HG03460 (cell line): ENCODE data around the gene PCNX1.
"Not testable (repeated sequence)": the region's sequence is repeated elsewhere in the genome, so short reads cannot be mapped to it uniquely, and the experiment has no call there.

Experiments
- ATAC-seq: cut with Tn5 transposase; IDR thresholded peaks from one replicate; pipeline ENCODE4 v1.9.1; 2021; ENCODE audit not compliant: unreplicated experiment

PCNX1 gene

GRCh38 chr14:71006200-71006563, 98.9 kb downstream of the PCNX1 start:
- ATAC-seq = no peak

GRCh38 chr14:71011479-71011878, 104.2 kb downstream of the PCNX1 start:
- no peak for ATAC-seq

- no peak for ATAC-seq
Measured at GRCh38 chr14:71012888-71013287, 105.6 kb downstream of the PCNX1 start.

- ATAC-seq = no peak
Measured at GRCh38 chr14:71013551-71014192, 106.4 kb downstream of the PCNX1 start.

- not testable (repeated sequence) for ATAC-seq
Measured at GRCh38 chr14:71019917-71020316, 112.7 kb downstream of the PCNX1 start.

- ATAC-seq = no peak
Measured at GRCh38 chr14:71021347-71022011, 114.2 kb downstream of the PCNX1 start.

- ATAC-seq = no peak
Measured at GRCh38 chr14:71022012-71022869, 115.0 kb downstream of the PCNX1 start.

- no peak for ATAC-seq
Measured at GRCh38 chr14:71022939-71023338, 115.7 kb downstream of the PCNX1 start.

GRCh38 chr14:71029236-71029781, 122.0 kb downstream of the PCNX1 start:
- ATAC-seq = no peak

- no peak for ATAC-seq
Measured at GRCh38 chr14:71031000-71031399, 123.7 kb downstream of the PCNX1 start.

- no peak for ATAC-seq
Measured at GRCh38 chr14:71036433-71036832, 129.2 kb downstream of the PCNX1 start.

- ATAC-seq = no peak
Measured at GRCh38 chr14:71048393-71048792, 141.1 kb downstream of the PCNX1 start.

GRCh38 chr14:71049435-71050133, 142.3 kb downstream of the PCNX1 start:
- no peak for ATAC-seq

GRCh38 chr14:71050227-71050823, 143.1 kb downstream of the PCNX1 start:
- ATAC-seq = no peak

GRCh38 chr14:71054706-71055105, 147.4 kb downstream of the PCNX1 start:
- ATAC-seq = no peak

- no peak for ATAC-seq
Measured at GRCh38 chr14:71056168-71056567, 148.9 kb downstream of the PCNX1 start.

- no peak for ATAC-seq
Measured at GRCh38 chr14:71060274-71060673, 153.0 kb downstream of the PCNX1 start.

- no peak for ATAC-seq
Measured at GRCh38 chr14:71060825-71061455, 153.7 kb downstream of the PCNX1 start.

GRCh38 chr14:71061458-71061857, 154.2 kb downstream of the PCNX1 start:
- no peak for ATAC-seq
